ENCODE measurements around the gene SNAI3. TPM values are rescaled to one million over a fixed set of nuclear protein-coding genes. Genes with fewer than 3 reads are reported as not detected.

Gene SNAI3
- total and polyA plus RNA-seq, 9 of the 15 experiments (the other 6 are each of a cell fraction or from before 2014, with no cell fraction given): 0.04 to 4.1 (median 0.80) TPM; not detected in 1

DNA sequence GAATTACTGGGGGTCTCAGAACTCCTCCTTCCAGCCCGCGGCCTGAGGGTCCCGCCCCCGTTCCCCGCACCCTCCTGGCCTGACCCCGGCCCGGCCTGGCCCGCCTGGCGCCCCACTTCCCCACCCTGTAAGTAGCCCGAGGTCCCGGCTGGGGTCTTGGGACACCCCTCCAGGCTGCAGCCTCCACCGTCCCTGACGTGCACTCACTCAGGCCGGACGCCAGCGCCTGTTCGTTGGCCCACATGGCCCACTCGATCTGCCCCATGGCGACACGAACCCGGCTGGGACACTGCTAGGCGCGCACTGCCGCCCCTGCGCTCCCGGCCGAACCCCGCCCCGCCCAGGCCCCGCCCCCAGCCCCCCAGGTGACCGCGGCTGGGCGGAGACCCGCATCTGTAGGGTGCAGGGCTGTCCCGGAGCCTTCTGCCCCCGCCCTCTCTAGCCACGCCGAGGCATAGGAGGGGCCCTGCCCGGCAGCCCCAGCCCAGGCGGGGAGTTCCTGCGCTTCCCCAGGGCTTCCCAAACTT, 35.5 kb downstream of the SNAI3 start, which contains the start of gene CYBA (continued):
- TF ChIP-seq, protein P1, sequence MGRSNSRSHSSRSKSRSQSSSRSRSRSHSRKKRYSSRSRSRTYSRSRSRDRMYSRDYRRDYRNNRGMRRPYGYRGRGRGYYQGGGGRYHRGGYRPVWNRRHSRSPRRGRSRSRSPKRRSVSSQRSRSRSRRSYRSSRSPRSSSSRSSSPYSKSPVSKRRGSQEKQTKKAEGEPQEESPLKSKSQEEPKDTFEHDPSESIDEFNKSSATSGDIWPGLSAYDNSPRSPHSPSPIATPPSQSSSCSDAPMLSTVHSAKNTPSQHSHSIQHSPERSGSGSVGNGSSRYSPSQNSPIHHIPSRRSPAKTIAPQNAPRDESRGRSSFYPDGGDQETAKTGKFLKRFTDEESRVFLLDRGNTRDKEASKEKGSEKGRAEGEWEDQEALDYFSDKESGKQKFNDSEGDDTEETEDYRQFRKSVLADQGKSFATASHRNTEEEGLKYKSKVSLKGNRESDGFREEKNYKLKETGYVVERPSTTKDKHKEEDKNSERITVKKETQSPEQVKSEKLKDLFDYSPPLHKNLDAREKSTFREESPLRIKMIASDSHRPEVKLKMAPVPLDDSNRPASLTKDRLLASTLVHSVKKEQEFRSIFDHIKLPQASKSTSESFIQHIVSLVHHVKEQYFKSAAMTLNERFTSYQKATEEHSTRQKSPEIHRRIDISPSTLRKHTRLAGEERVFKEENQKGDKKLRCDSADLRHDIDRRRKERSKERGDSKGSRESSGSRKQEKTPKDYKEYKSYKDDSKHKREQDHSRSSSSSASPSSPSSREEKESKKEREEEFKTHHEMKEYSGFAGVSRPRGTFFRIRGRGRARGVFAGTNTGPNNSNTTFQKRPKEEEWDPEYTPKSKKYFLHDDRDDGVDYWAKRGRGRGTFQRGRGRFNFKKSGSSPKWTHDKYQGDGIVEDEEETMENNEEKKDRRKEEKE (IDR thresholded peaks at IDR 0.05; ENCODE audit: borderline replicate concordance in 1 of 2, control insufficient read depth in 1 of 2, low read depth in 2 of 2, low read length in 1 of 2): no peak
- TF ChIP-seq MCM3 (IDR thresholded peaks at IDR 0.05) (no peak), GTF2E2 (tag; IDR thresholded peaks at IDR 0.05) (no peak), ZKSCAN8 (CRISPR knock-in tag; IDR thresholded peaks at IDR 0.05) (no peak), ZNF184 (CRISPR knock-in tag; IDR thresholded peaks at IDR 0.05) (no peak), SRF (CRISPR knock-in tag; IDR thresholded peaks at IDR 0.05) (no peak), BRD4 (IDR thresholded peaks at IDR 0.05) (peak; percentile 20; the same call in 1 of the 2 replicates), IFI16 (CRISPR knock-in tag; IDR thresholded peaks at IDR 0.05) (no peak), THRAP3 (IDR thresholded peaks at IDR 0.05; ENCODE audit: borderline replicate concordance) (no peak), YY1 (IDR thresholded peaks at IDR 0.05; ENCODE audit: borderline replicate concordance in 1 of 3, control insufficient read depth in 1 of 3, extremely low read depth in 1 of 3, insufficient read depth in 3 of 3, insufficient read length in 1 of 3, insufficient replicate concordance in 2 of 3, low read depth in 1 of 3, low read length in 2 of 3) (peak in 1 of 3 experiments; percentile 76), ARNT (IDR thresholded peaks at IDR 0.05) (no peak), EP400 (IDR thresholded peaks at IDR 0.05) (peak; percentile 80; the same call in 1 of the 2 replicates), ZNF41 (CRISPR knock-in tag; conservative IDR thresholded peaks at IDR 0.05) (no peak), CEBPB (tag; IDR thresholded peaks at IDR 0.05) (no peak), NR4A1 (CRISPR knock-in tag; IDR thresholded peaks at IDR 0.05) (no peak), NR4A1 (tag; IDR thresholded peaks at IDR 0.05) (no peak), NUFIP1 (IDR thresholded peaks at IDR 0.05; ENCODE audit: partially characterized antibody) (no peak)
- TF ChIP-seq, protein P2, sequence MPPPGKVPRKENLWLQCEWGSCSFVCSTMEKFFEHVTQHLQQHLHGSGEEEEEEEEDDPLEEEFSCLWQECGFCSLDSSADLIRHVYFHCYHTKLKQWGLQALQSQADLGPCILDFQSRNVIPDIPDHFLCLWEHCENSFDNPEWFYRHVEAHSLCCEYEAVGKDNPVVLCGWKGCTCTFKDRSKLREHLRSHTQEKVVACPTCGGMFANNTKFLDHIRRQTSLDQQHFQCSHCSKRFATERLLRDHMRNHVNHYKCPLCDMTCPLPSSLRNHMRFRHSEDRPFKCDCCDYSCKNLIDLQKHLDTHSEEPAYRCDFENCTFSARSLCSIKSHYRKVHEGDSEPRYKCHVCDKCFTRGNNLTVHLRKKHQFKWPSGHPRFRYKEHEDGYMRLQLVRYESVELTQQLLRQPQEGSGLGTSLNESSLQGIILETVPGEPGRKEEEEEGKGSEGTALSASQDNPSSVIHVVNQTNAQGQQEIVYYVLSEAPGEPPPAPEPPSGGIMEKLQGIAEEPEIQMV (tag; conservative IDR thresholded peaks at IDR 0.05; ENCODE audit: low read depth): no peak
- TF ChIP-seq, protein P3, sequence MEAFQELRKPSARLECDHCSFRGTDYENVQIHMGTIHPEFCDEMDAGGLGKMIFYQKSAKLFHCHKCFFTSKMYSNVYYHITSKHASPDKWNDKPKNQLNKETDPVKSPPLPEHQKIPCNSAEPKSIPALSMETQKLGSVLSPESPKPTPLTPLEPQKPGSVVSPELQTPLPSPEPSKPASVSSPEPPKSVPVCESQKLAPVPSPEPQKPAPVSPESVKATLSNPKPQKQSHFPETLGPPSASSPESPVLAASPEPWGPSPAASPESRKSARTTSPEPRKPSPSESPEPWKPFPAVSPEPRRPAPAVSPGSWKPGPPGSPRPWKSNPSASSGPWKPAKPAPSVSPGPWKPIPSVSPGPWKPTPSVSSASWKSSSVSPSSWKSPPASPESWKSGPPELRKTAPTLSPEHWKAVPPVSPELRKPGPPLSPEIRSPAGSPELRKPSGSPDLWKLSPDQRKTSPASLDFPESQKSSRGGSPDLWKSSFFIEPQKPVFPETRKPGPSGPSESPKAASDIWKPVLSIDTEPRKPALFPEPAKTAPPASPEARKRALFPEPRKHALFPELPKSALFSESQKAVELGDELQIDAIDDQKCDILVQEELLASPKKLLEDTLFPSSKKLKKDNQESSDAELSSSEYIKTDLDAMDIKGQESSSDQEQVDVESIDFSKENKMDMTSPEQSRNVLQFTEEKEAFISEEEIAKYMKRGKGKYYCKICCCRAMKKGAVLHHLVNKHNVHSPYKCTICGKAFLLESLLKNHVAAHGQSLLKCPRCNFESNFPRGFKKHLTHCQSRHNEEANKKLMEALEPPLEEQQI (IDR thresholded peaks at IDR 0.05): no peak
- TF ChIP-seq, protein P4, sequence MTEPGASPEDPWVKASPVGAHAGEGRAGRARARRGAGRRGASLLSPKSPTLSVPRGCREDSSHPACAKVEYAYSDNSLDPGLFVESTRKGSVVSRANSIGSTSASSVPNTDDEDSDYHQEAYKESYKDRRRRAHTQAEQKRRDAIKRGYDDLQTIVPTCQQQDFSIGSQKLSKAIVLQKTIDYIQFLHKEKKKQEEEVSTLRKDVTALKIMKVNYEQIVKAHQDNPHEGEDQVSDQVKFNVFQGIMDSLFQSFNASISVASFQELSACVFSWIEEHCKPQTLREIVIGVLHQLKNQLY (CRISPR knock-in tag; conservative IDR thresholded peaks at IDR 0.05): peak in 1 of 2 experiments; percentile 52; a peak in 1 of 4 replicates

Measured in K562 (cell line).